Esophagus (tissue), 2 donors: ENCODE results near the gene STXBP5L. TPM values are rescaled to one million over a fixed set of nuclear protein-coding genes. Genes with fewer than 3 reads are reported as not detected.
"Not testable (repeated sequence)": the region's sequence is repeated elsewhere in the genome, so short reads cannot be mapped to it uniquely, and the experiment has no call there.

Experiments used
- H3K27ac ChIP-seq, 2 donors: one replicate each; pipeline ENCODE4 v1.5.1; 2013; ENCODE audit warnings: low read depth in 2 of 2, mild to moderate bottlenecking in 2 of 2, inconsistent platforms in 1 of 2, low read length in 1 of 2, moderate library complexity in 1 of 2
- H3K27me3 ChIP-seq, 2 donors: one replicate each; pipeline ENCODE4 v1.6.1; 2013; ENCODE audit warnings: low read length in 2 of 2, control low read depth in 1 of 2, mild to moderate bottlenecking in 1 of 2; ENCODE audit not compliant: insufficient read depth in 2 of 2, control insufficient read depth in 1 of 2
- H3K36me3 ChIP-seq, 2 donors: one replicate each; pipeline ENCODE4 v1.6.1; 2013; ENCODE audit warnings: low read length in 1 of 2; ENCODE audit not compliant: control insufficient read depth in 2 of 2, insufficient read depth in 2 of 2
- H3K4me1 ChIP-seq, 2 donors: one replicate each; pipeline ENCODE4 v1.6.1; 2013; ENCODE audit warnings: low read length in 1 of 2; ENCODE audit not compliant: control insufficient read depth in 2 of 2, insufficient read depth in 2 of 2
- H3K4me3 ChIP-seq, 2 donors: one replicate each; pipeline ENCODE4 v1.5.1; 2013; ENCODE audit warnings: low read length in 2 of 2, mild to moderate bottlenecking in 2 of 2, low read depth in 1 of 2, moderate library complexity in 1 of 2
- H3K9me3 ChIP-seq, 2 donors: one replicate each; pipeline ENCODE4 v1.6.1; 2013; ENCODE audit warnings: mild to moderate bottlenecking in 2 of 2, low read depth in 1 of 2, low read length in 1 of 2, moderate library complexity in 1 of 2; ENCODE audit not compliant: control insufficient read depth in 2 of 2, insufficient read depth in 1 of 2
- WGBS, 2 donors: extraction: QIAGEN DNeasy Blood & Tissue Kit; methylation state at CpG; one replicate each; pipeline ENCODE4 v1.1.7; 2013; 5-methylcytosine and 5-hydroxymethylcytosine counted together
- polyA plus RNA-seq, 2 donors: library from polyadenylated mRNA; stranded (reverse); fragments of 200-250 nt; gene quantifications; one replicate each; pipeline ENCODE4 v1.2.3, GENCODE V29; 2013
- donor health status: healthy with polysubstance abuse.
- donor health status: Bipolar disorder and iron deficiency.

The STXBP5L gene
- polyA plus RNA-seq, 2 donors, result 0.08 to 0.21 TPM

DNA sequence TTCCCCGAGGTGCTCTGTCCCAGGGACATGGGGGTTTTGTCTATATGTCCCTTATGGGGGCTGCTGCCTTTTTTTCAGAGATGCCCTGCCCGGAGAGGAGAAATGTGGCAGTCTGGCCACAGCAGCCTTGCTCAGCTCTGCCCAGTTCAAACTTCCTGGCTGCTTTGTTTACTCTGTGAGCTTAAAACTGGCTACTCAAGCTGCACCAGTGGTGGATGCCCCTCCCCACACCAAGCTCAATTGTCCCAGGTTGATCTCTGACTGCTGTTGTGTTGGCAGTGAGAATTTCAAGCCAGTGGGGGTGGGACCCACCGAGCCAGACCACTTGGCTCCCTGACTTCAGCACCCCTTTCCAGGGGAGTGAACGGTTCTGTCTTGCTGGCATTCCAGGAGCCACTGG is 188.9 kb downstream of the STXBP5L start:
- H3K4me1 ChIP-seq, result no peaks in the 10 kb centered on the region
- H3K9me3 ChIP-seq, result peaks cover 3 to 4% of the 10 kb centered on the region in 2 donors
- peaks cover 0 to 2% of the 10 kb centered on the region in 2 donors for H3K27me3 ChIP-seq
- 34 to 38% methylated on average over 4 of the region's 4 CpGs for WGBS, 2 donors
- no peak overlapping the region for H3K4me3 ChIP-seq
- no peak overlapping the region for H3K27ac ChIP-seq
- no peaks in the 10 kb centered on the region for H3K36me3 ChIP-seq

DNA sequence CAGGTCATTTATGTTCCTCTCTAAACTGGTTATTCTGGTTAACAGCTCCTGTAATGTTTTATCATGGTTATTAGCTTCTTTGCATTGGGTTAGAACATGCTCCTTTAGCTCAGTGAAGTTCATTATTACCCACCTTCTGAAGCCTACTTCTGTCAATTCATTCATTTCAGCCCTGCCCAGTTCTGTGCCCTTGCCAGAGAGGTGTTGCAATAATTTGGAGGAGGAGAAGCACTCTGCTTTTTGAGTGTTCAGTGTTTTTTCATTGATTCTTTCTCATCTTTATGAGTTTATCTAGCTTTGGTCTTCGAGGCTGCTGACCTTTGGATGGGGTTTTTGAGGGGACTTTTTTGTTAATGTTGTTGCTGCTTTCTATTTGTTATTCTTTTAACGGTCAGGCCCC is 203.1 kb downstream of the STXBP5L start:
- H3K27ac ChIP-seq, H3K4me3 ChIP-seq, H3K36me3 ChIP-seq, H3K4me1 ChIP-seq, H3K27me3 ChIP-seq, H3K9me3 ChIP-seq: not testable (repeated sequence)
- WGBS, 2 donors, result 52 to 68% methylated on average over 2 of the region's 2 CpGs

DNA sequence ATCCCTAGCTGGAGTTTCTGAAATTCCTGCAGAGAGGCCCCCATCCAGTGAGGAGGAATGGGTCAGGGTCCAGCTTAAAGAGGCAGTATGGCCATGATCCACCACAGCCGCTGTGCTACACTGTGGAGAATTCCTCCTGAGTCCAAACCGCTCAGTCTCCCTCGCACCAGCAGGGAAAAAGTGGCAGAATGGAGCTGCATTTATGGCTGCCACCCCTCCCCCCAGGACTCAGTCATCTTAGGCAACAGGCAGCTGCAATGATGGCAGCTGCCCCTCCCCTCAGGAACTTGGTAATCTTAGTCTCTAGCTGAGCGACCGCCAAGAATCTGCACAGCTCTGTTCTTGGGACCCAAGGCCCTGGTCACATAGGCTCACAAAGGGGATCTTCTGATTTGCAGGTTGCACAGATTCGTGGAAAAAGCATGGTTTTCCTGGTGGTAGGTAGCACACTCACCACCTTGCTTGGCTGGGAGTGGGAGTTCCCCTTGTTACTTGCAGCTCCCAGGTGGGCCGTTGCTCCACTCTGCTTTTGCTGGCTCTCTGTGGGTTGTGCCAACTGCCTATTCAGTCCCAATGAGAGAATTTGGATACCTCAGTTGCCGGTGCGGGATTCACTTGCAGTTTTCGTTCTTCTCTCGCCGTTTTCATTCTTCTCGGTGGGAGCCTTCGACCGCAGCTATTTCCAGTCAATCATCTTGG is 204.1 kb downstream of the STXBP5L start:
- Histone ChIP-seq H3K9me3 (peaks cover 0 to 3% of the 10 kb centered on the region in 2 donors), H3K27me3 (no peaks in the 10 kb centered on the region), H3K4me3 (no peak overlapping the region), H3K36me3 (no peaks in the 10 kb centered on the region), H3K4me1 (no peaks in the 10 kb centered on the region), H3K27ac (no peak overlapping the region)
- WGBS, 2 donors, result 80 to 83% methylated on average over 15 of the region's 15 CpGs

DNA sequence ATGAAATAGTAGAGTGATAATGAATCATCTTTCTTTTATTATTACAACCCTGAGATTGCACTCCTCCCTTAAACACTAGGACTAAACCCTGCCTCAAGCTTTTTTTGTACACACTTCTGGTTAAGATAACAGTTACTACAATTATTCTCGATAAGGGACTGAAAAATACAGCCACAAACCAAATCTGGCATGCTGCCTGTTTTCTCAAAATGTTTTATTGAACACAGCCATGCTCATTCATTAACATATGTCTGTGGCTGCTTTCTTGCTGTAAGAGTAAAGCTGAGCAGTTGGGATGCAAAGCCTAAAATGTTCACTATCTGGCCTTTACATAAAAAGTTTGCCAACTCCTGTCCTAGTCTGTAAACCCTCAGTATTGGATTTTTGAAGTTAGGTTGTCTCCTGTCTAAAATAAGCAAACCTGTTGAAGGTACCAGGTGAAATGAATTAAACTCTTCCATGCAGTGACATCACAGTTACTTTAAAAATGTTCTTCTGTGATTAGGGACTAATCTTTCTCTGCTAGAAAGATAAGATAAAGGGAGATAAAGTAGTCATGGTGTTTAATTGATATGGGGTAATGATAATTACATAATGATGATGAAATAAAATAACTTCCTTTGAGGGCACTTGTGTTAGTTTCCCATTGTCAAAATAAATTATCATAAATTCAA is 218.2 kb downstream of the STXBP5L start:
- Histone ChIP-seq H3K4me3 (no peak overlapping the region), H3K27ac (no peak overlapping the region), H3K9me3 (no peaks in the 10 kb centered on the region), H3K27me3 (no peaks in the 10 kb centered on the region), H3K36me3 (no peaks in the 10 kb centered on the region), H3K4me1 (no peaks in the 10 kb centered on the region)
- 26 to 30% methylated on average over 1 of the region's 1 CpG for WGBS, 2 donors

DNA sequence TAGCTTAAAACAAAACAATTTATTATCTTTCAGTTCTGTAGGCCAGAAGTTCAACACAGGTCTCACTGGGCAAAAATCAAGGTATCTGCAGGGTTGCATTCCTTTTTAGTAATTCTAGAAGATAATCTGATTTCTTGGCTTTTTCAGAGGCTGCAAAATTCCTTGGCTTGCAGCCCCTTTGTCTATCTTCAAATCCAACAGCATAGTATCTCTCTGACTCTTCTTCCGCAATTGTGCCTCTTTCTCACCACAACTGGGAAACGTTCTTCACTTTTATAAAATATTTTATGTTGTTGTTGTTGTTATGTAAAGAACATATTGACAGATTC is 218.7 kb downstream of the STXBP5L start:
- no peak overlapping the region for H3K27ac ChIP-seq
- H3K4me3 ChIP-seq, result no peak overlapping the region
- H3K9me3 ChIP-seq, result no peaks in the 10 kb centered on the region
- no peaks in the 10 kb centered on the region for H3K36me3 ChIP-seq
- WGBS, 2 donors, result 78 to 82% methylated on average over 2 of the region's 2 CpGs
- no peaks in the 10 kb centered on the region for H3K4me1 ChIP-seq
- H3K27me3 ChIP-seq, result no peaks in the 10 kb centered on the region

DNA sequence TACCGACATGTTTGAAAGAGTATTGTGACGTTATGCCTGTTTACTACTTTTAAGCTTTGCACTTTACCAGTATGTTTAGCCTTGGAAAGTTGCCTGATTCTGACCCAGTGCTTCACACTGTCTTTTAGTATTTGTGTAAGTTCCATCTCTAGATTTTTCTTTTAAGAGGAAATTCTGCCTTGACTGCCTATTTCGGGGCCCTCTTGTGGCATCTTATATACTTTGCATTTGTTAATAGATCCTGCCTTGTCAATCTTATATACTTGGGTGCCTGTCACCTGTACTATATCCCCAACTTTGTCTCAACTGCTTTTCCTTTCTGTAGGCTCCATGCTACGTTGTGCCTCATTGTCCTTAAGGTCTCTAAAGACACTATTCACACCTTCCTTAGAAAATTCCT is 244.6 kb downstream of the STXBP5L start:
- Histone ChIP-seq H3K9me3 (no peaks in the 10 kb centered on the region), H3K27me3 (no peaks in the 10 kb centered on the region), H3K4me3 (no peak overlapping the region), H3K27ac (no peak overlapping the region), H3K36me3 (no peaks in the 10 kb centered on the region), H3K4me1 (no peaks in the 10 kb centered on the region)
- 60 to 62% methylated on average over 4 of the region's 4 CpGs for WGBS, 2 donors

DNA sequence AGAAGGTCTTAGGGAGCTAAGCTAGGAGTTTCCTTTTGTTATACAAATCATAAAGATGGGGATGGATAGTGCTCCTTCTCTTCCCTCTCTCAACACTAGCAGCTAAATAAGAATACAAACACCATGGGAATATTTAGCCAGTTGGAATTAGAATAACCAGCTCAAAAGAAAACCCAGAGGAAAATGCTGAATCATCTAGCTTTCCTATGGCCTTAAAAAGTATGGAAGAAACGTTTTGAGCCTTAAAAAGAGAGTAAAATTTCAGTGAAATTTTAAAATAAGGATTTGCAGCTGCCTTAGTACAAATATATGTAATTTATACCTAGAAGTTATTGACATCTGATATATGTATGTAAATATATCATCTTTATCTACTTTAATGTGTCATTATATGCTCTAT is 245.8 kb downstream of the STXBP5L start:
- 0 to 6% methylated on average over 1 of the region's 1 CpG for WGBS, 2 donors
- Histone ChIP-seq H3K27me3 (no peaks in the 10 kb centered on the region), H3K36me3 (no peaks in the 10 kb centered on the region), H3K4me1 (no peaks in the 10 kb centered on the region), H3K27ac (no peak overlapping the region), H3K4me3 (no peak overlapping the region), H3K9me3 (no peaks in the 10 kb centered on the region)

DNA sequence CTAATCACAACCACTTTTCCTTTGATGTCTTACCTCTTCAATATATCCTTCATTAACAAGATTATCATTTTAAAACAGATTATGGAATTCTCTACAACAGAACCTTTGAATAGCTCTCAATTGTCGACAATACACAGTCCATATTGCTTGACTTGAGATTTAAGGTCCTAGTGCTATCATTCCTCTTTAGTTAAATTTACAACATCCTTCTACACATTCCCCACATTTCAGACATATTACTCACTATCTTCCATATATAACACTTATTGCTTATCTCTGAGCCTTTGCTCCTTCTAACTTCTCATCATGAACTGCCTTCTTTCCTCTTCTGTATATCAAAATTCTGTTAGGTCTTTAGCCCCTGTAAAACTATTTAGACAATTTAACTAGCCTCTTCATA is 247.0 kb downstream of the STXBP5L start:
- WGBS, 2 donors, result 68 to 82% methylated on average over 1 of the region's 1 CpG
- Histone ChIP-seq H3K9me3 (no peaks in the 10 kb centered on the region), H3K36me3 (no peaks in the 10 kb centered on the region), H3K27ac (no peak overlapping the region), H3K27me3 (no peaks in the 10 kb centered on the region), H3K4me1 (no peaks in the 10 kb centered on the region), H3K4me3 (no peak overlapping the region)

DNA sequence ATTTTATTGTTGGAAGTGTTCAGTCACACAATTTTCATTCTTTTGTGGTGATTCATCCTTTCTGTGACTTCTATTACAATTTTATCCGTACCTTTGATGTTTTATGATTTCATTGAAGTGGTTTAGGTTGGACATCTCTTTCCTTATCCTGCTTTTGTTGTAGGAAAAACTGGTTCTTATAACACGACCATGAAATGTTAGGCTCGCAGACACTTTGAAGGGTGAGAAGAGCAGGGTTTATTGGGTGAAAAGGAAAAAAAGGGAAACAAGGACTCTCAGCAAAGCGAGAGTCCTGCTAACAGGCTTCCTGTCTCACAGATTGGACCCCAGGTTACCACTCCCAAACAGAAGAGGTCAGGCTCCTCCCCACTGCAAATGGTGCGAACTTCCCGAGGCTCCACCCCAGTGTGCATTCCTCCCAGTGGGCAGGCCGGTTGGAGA is 257.4 kb downstream of the STXBP5L start:
- WGBS, 2 donors, result 48 to 62% methylated on average over 7 of the region's 7 CpGs
- Histone ChIP-seq H3K4me1 (no peaks in the 10 kb centered on the region), H3K36me3 (no peaks in the 10 kb centered on the region), H3K4me3 (no peak overlapping the region), H3K27ac (no peak overlapping the region), H3K9me3 (no peaks in the 10 kb centered on the region), H3K27me3 (no peaks in the 10 kb centered on the region)
